WTC11 (cell line): ENCODE measurements around the gene MBNL1.

Source experiments
- CTCF ChIP-seq: fragments of 200-600 bp; IDR thresholded peaks from 2 replicates; pipeline ENCODE4 v1.8.0; 2022; ENCODE audit warnings: antibody characterized with exemption
- GABPB1 ChIP-seq: sonication (generic); formaldehyde crosslinking; IDR thresholded peaks from 2 replicates; pipeline ENCODE4 v1.8.1; 2023; ENCODE audit warnings: mild to moderate bottlenecking, missing genetic modification reagents
- HMGXB4 ChIP-seq: sonication (generic); formaldehyde crosslinking; IDR thresholded peaks from 2 replicates; pipeline ENCODE4 v1.8.1; 2023; ENCODE audit warnings: mild to moderate bottlenecking, moderate library complexity, missing genetic modification reagents
- IRF1 ChIP-seq: sonication (generic); formaldehyde crosslinking; IDR thresholded peaks from 2 replicates; pipeline ENCODE4 v1.8.0; 2023; ENCODE audit warnings: missing genetic modification reagents
- MYBL2 ChIP-seq: sonication (generic); formaldehyde crosslinking; IDR thresholded peaks from 2 replicates; pipeline ENCODE4 v1.8.1; 2023; ENCODE audit warnings: mild to moderate bottlenecking, moderate library complexity, missing genetic modification reagents
- NFYB ChIP-seq: sonication (generic); formaldehyde crosslinking; conservative IDR thresholded peaks from 2 replicates; pipeline ENCODE4 v1.8.0; 2022; ENCODE audit warnings: low read depth, missing genetic modification reagents
- NR1H2 ChIP-seq: sonication (generic); formaldehyde crosslinking; IDR thresholded peaks from 2 replicates; pipeline ENCODE4 v1.9.0; 2021; ENCODE audit warnings: mild to moderate bottlenecking, moderate library complexity, missing genetic modification reagents
- PRDM15 ChIP-seq: sonication (generic); formaldehyde crosslinking; IDR thresholded peaks from 2 replicates; pipeline ENCODE4 v1.8.0; 2022; ENCODE audit warnings: missing genetic modification reagents
- TEAD1 ChIP-seq: sonication (generic); formaldehyde crosslinking; IDR thresholded peaks from 2 replicates; pipeline ENCODE4 v1.8.0; 2022; ENCODE audit warnings: mild to moderate bottlenecking, missing genetic modification reagents
- ZMAT4 ChIP-seq: fragments of 250-450 bp; sonication (Bioruptor Pico); IDR thresholded peaks from 2 replicates; pipeline ENCODE4 v1.9.0; 2021; ENCODE audit warnings: mild to moderate bottlenecking
- ZNF416 ChIP-seq: fragments of 250-450 bp; sonication (Bioruptor Pico); IDR thresholded peaks from 2 replicates; pipeline ENCODE4 v1.9.0; 2021; ENCODE audit warnings: mild to moderate bottlenecking, inconsistent platforms

GRCh38 chr3:152309535-152310307 is 41.0 kb downstream of the MBNL1 start:
- TF ChIP-seq TEAD1 (CRISPR knock-in tag) (no peak), IRF1 (no peak), NFYB (no peak), CTCF (no peak), PRDM15 (CRISPR knock-in tag) (no peak), MYBL2 (CRISPR knock-in tag) (no peak), HMGXB4 (no peak), ZNF416 (no peak), NR1H2 (CRISPR knock-in tag) (no peak), ZMAT4 (no peak), GABPB1 (CRISPR knock-in tag) (no peak)
